NCI-H2029 (cell line): ENCODE measurements around the gene RAD51D.
A peak's percentile ranks its signal among the peaks of the same experiment; 100 is the strongest.
"Not testable (repeated sequence)": the region's sequence is repeated elsewhere in the genome, so short reads cannot be mapped to it uniquely, and the experiment has no call there.

ENCODE experiments used
- DNase-seq: peaks from one replicate; lab custom pipeline; 2025; lab: John Stamatoyannopoulos, UW

RAD51D gene

GRCh38 chr17:35141681-35142466, 22.2 kb upstream of the RAD51D start, which contains the start of gene NLE1:
NLE1 (minus strand) TSS chr17:35142303; CDS start chr17:35142275, 28 bp downstream.
- DNase-seq: peak; percentile 35

GRCh38 chr17:35138218-35138617, 18.6 kb upstream of the RAD51D start:
- no peak for DNase-seq

- no peak for DNase-seq
Observed at GRCh38 chr17:35135322-35135721, 15.7 kb upstream of the RAD51D start.

DNA sequence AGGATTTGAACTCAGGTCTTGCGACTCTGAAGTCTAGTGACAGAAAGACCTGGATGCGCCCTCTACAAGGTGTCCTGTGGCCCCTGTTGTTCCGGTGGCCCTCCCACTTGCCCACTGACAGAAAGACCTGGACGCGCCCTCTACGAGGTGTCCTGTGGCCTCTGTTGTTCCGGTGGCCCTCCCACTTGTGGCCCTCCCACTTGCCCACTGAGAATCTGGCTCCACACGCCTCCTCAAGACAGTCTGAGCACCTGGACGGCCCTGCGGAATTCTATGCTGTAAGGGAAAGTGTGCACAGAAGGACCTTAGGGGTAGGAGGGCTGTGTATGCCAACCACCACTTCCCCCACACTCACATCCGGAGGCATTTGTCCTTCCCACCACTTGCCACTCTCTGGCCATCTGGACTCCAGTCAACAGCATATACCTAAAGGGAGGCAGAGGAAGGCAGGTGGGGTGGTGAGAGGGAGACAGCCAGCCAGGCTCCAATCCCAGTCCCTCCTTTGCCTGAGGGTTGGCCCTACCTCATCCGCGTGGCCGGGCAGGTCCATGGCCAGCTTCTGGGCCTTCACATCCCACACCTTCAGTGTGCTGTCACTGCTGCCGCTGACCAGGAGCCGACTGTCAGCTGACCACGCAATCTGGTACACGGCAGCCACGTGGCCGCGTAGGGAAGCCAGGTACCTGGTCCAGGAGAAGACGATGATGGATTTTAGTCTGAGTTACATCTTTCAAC, 13.3 kb upstream of the RAD51D start:
- DNase-seq: no peak

- DNase-seq: no peak
Observed at GRCh38 chr17:35132099-35132498, 12.4 kb upstream of the RAD51D start.

DNA sequence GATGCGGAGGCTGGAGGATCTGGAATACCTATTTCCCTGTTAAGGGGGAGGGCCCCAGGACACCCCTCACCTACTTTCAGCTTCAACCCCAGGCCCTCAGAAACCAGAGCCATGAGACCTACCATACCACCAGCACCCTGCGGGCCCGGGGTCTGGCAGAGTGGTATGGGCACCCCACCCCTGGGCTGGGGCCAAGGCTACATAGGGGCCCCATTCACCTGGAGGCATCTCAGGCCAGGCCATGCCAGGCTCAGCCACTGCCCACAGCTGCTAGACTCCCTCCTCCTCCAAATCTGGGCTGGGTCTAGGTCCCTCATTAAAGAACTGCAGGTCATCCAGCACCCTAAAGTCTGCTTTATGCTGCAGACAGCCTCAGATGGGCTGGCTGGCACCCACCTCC, 10.7 kb upstream of the RAD51D start:
- no peak for DNase-seq

DNA sequence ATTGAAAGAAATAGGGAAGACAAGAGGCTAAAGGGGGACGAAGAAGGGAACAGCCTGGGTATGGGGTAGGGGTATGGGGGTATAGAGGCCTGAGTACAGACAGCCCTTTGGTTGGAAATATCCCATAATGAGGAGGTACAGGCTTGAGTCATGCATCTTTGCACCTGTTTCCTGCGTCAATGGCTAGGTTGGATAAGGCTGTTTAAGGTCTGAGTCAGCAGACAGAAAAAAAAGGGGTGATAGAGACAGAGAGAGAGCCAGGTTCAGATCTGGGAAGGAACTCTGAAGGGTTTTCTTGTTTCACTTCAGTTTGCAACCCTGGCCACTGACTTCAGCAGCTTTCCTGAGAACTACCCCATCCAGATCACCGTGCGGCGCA, 10.3 kb upstream of the RAD51D start:
- DNase-seq: no peak

- no peak for DNase-seq
Observed at GRCh38 chr17:35129154-35129972, 9.7 kb upstream of the RAD51D start.

DNA sequence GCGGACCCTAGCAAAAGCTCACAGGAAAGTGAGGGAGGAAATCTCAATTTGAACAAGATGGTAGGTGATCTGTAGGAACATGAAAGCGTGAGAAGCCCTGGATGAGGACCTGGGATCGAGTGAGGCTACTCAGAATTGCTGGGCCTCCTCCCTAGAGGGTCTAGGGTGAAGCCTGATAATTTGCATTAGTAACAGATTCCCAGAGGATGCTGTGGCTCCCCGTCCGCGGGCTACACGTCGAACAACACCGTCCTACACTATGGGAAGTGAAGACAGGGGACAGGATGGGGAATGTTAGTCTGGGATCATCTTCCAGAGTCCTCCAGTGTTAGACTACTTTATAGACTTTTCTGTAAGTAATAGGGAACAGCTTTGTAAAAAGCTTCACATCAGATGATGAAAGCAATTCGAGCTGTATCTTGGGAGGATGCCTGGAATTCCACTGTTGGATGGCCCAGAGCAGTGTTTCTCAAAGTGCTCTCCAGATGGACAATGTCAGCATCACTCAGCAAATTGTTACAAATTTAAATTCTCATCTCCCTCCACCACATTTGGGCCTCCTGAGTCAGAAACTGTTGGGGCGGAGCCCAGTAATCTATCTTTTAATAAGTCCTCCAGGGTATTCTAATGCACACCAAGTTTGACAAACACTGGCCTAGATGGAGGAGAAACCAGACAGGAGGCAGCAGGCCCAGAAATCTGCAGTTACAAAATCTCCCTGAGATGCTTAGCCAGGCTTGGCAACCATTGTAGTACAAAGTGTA, 8.3 kb upstream of the RAD51D start:
- no peak for DNase-seq

DNA sequence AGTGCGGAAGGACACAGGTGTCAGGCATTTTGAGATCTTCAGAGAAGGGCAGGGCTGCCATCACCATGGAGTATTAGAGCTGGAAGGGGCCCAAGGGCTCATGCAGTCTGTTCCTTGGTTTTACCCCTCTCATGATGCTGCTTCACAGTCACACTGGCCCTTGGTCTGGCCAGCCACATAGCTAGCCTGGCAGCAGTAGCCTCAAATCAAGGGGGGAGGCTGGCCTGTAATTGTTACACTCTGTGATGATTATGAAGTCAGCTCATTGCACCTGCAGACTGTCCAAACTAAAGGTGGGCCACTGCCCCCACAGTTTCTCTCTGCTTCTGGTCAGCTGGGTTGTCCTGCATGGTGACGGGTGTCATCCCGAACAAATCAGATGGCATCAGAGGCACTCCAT, 1.7 kb upstream of the RAD51D start, which contains the start of gene FNDC8:
Gene FNDC8 (plus strand): TSS at position 301 of the 400 bp plus-strand sequence. CDS start 79 bp downstream, at position 380.
- DNase-seq: no peak

DNA sequence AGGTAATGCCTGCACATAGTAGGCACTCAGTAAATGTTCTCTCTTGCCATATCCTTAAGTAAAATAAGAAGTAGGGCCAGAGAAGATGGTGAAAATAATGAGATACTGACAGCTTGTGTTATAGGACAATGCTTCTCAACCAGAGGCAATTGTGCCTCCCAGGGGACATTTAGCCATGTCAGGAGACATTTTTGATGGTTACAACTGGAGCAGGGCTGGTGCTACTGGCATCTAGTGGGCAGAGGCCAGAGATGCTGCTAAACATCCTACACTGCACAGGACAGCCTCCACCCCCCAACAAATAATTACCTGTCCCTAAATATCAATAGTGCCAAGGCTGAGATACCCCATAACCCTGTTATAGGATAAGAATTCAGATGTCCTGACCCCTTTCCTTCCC, 1.7 kb downstream of the RAD51D start:
- no peak for DNase-seq

GRCh38 chr17:35116845-35117244, 2.8 kb downstream of the RAD51D start:
- no peak for DNase-seq

DNA sequence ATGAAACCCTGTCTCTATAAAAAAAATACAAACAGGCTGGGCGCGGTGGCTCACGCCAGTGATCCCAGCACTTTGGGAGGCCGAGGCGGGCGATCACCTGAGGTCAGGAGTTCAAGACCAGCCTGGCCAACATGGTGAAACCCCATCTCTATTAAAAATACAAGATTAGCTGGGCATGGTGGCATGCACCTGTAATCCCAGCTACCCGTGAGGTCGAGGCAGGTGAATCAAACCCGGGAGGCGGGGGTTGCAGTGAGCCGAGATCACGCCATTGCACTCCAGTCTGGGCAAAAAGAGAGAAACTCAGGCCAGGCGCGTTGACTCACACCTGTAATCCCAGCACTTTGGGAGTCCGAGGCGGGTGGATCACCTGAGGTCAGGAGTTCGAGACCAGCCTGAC, 8.9 kb downstream of the RAD51D start:
- DNase-seq: not testable (repeated sequence)

- DNase-seq: no peak
Observed at GRCh38 chr17:35104844-35105450, 14.7 kb downstream of the RAD51D start.

DNA sequence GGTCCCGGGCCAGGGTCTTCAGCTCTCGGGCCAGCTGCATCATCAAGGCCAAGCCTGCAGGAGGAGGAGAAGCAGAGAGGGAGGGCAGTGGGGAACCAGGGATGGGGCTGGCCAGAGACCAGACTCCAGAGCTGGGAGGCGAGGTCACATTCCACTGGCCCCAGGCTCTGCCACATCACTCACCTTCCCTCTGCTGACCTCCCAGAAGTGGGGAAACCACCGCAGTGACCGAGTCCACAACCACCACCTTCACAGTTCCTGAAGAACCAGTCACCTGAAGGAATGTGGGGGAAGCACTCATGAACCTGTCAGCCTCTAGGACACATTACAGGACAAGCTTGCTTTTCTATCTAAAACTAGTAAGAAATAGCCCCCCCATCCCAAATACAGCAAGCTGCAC, 16.4 kb downstream of the RAD51D start:
- DNase-seq: no peak

GRCh38 chr17:35101725-35102124, 17.9 kb downstream of the RAD51D start:
- DNase-seq: no peak

- DNase-seq: no peak
Observed at GRCh38 chr17:35101036-35101435, 18.6 kb downstream of the RAD51D start.

GRCh38 chr17:35099908-35100307, 19.8 kb downstream of the RAD51D start:
- DNase-seq: no peak

DNA sequence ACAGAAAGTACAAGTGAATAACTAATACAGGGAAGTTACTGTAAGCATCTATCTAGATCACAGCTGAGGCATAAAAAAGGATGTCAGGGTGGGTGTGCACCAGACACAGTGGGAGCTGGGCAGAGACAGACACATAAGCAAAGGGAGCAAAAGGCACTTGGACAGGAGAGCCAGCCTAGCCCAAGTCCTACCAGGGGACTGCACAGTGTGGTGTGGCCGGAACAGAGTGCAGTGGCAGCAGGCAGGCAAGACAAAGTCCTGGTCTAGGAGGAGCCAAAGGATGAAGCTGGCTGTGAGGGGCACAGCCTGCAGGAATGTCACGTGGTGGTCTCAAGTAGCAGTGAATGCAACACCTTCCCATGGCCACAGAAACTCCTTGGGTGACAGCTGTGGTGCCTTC, 21.9 kb downstream of the RAD51D start:
- DNase-seq: no peak

DNA sequence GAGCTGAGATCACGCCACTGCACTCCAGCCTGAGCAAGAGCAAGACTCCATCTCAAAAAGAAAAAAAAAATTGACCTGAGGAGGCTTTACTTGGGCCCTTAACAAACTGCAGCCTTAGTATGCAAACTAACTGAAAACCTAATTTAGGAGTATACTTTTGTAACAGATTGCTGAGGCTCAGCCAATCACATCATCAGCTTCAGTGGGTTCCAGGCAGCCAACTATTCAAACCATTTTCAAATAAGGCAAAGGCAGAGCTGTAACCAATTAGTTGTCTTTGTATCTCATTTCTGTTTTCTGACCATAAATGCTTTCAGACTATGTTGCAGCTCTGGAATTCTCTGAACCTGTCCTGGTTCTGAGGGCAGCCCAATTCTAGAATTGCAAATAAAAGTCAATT, 23.9 kb downstream of the RAD51D start:
- no peak for DNase-seq

- DNase-seq: no peak
Observed at GRCh38 chr17:35094902-35095301, 24.8 kb downstream of the RAD51D start.
